DND-41 (cell line): ENCODE results near the gene ALPL.

Experiments
- EZH2 ChIP-seq: IDR thresholded peaks from 3 replicates; pipeline ENCODE4 v1.6.1; 2012; ENCODE audit warnings: borderline replicate concordance, low read depth, mild to moderate bottlenecking, moderate library complexity, low read length, inconsistent platforms; ENCODE audit not compliant: severe bottlenecking
- TF ChIP-seq, protein P1 (sequence below): IDR thresholded peaks from 2 replicates; pipeline ENCODE4 v1.5.1; 2012; ENCODE audit warnings: borderline replicate concordance, low read length, moderate library complexity, mild to moderate bottlenecking; ENCODE audit not compliant: poor library complexity, severe bottlenecking; ENCODE audit errors: extremely low read depth

DNA sequence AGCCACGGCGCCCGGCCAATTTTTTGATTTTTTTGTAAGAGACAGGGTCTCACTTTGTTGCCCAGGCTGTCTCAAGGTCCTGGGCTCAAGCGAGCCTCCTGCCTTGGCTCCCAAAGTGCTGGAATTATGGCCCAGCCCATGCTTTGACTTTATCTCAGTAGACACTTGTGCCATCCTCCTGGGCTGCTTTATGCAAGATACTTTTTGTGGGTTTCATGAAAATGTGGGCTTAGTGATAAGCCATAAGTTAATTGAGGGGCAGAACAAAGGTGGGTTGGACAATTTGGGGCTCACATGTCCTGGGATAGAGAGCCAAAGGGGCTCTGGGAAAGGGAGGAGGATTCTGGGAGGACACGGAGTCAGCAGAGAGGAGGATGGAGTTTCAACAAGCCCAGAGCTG lies 22.0 kb downstream of the ALPL start:
- TF ChIP-seq, protein P1, sequence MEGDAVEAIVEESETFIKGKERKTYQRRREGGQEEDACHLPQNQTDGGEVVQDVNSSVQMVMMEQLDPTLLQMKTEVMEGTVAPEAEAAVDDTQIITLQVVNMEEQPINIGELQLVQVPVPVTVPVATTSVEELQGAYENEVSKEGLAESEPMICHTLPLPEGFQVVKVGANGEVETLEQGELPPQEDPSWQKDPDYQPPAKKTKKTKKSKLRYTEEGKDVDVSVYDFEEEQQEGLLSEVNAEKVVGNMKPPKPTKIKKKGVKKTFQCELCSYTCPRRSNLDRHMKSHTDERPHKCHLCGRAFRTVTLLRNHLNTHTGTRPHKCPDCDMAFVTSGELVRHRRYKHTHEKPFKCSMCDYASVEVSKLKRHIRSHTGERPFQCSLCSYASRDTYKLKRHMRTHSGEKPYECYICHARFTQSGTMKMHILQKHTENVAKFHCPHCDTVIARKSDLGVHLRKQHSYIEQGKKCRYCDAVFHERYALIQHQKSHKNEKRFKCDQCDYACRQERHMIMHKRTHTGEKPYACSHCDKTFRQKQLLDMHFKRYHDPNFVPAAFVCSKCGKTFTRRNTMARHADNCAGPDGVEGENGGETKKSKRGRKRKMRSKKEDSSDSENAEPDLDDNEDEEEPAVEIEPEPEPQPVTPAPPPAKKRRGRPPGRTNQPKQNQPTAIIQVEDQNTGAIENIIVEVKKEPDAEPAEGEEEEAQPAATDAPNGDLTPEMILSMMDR = no peak
- no peak for TF ChIP-seq EZH2
